Trophoblast cell (in vitro differentiated cells and primary cell): Measurements from ENCODE around the gene SYT15.
"Not testable (repeated sequence)": the region's sequence is repeated elsewhere in the genome, so short reads cannot be mapped to it uniquely, and the experiment has no call there.

Source experiments
- DNase-seq, 2 donors: peaks; one replicate each; pipeline ENCODE4 v3.0.0-alpha.2; 2016
- H2AFZ ChIP-seq: 2 replicates; pipeline ENCODE4 v1.6.1; 2013; ENCODE audit warnings: low read length, moderate library complexity, mild to moderate bottlenecking; ENCODE audit not compliant: insufficient read depth, poor library complexity
- H2AK5ac ChIP-seq: 2 replicates; pipeline ENCODE4 v1.6.1; 2013; ENCODE audit warnings: mild to moderate bottlenecking, low read length
- H2BK120ac ChIP-seq: 2 replicates; pipeline ENCODE4 v1.6.1; 2013; ENCODE audit warnings: low read length, mild to moderate bottlenecking, moderate library complexity; ENCODE audit not compliant: insufficient read depth, poor library complexity
- H2BK12ac ChIP-seq: 2 replicates; pipeline ENCODE4 v1.6.1; 2013; ENCODE audit warnings: mild to moderate bottlenecking, low read length, moderate library complexity
- H2BK5ac ChIP-seq: 2 replicates; pipeline ENCODE4 v1.6.1; 2013; ENCODE audit warnings: low read length, low read depth, moderate library complexity, mild to moderate bottlenecking; ENCODE audit not compliant: poor library complexity
- H3K14ac ChIP-seq: 2 replicates; pipeline ENCODE4 v1.6.1; 2013; ENCODE audit warnings: mild to moderate bottlenecking, low read length
- H3K18ac ChIP-seq: 2 replicates; pipeline ENCODE4 v1.6.1; 2013; ENCODE audit warnings: mild to moderate bottlenecking, low read length
- H3K23ac ChIP-seq: 2 replicates; pipeline ENCODE4 v1.6.1; 2013; ENCODE audit warnings: low read length
- H3K27ac ChIP-seq: 2 replicates; pipeline ENCODE4 v1.5.1; 2013; ENCODE audit warnings: low read depth, mild to moderate bottlenecking, inconsistent platforms, low read length, moderate library complexity
- H3K27me3 ChIP-seq: 2 replicates; pipeline ENCODE4 v1.6.1; 2013; ENCODE audit warnings: inconsistent platforms, mild to moderate bottlenecking, low read length, moderate library complexity; ENCODE audit not compliant: insufficient read depth
- H3K36me3 ChIP-seq, 2 experiments: 1 replicate in 1 of 2; 2 replicates in 1 of 2; pipeline ENCODE4 v1.6.1; 2013; ENCODE audit warnings: low read length in 2 of 2, mild to moderate bottlenecking in 2 of 2, moderate library complexity in 1 of 2; ENCODE audit not compliant: insufficient read depth in 2 of 2, control insufficient read depth in 1 of 2
- H3K4ac ChIP-seq: 2 replicates; pipeline ENCODE4 v1.6.1; 2013; ENCODE audit warnings: low read depth, mild to moderate bottlenecking, low read length, moderate library complexity
- H3K4me1 ChIP-seq, 2 experiments: 1 replicate in 1 of 2; 2 replicates in 1 of 2; pipeline ENCODE4 v1.6.1; 2013; ENCODE audit warnings: low read length in 2 of 2, mild to moderate bottlenecking in 2 of 2, moderate library complexity in 1 of 2; ENCODE audit not compliant: insufficient read depth in 2 of 2, control insufficient read depth in 1 of 2
- H3K4me2 ChIP-seq: 2 replicates; pipeline ENCODE4 v1.6.1; 2013; ENCODE audit warnings: inconsistent platforms, mild to moderate bottlenecking, low read length, moderate library complexity
- H3K4me3 ChIP-seq: 2 replicates; pipeline ENCODE4 v1.5.1; 2013; ENCODE audit warnings: mild to moderate bottlenecking, low read depth, low read length, inconsistent platforms
- H3K79me1 ChIP-seq: one replicate; pipeline ENCODE4 v1.6.1; 2013; ENCODE audit warnings: low read length
- H3K79me2 ChIP-seq: 2 replicates; pipeline ENCODE4 v1.6.1; 2013; ENCODE audit warnings: low read length, mild to moderate bottlenecking; ENCODE audit not compliant: control insufficient read depth, insufficient read depth, poor library complexity
- H3K9ac ChIP-seq: 2 replicates; pipeline ENCODE4 v1.6.1; 2013; ENCODE audit warnings: mild to moderate bottlenecking, low read length
- H3K9me3 ChIP-seq: 2 replicates; pipeline ENCODE4 v1.6.1; 2013; ENCODE audit warnings: low read depth, mild to moderate bottlenecking, control low read depth, inconsistent platforms, low read length; ENCODE audit not compliant: insufficient read depth
- H4K12ac ChIP-seq: 2 replicates; pipeline ENCODE4 v1.6.1; 2013; ENCODE audit warnings: low read depth, mild to moderate bottlenecking, low read length, moderate library complexity
- H4K8ac ChIP-seq: 2 replicates; pipeline ENCODE4 v1.6.1; 2013; ENCODE audit warnings: low read depth, mild to moderate bottlenecking, low read length, moderate library complexity
- H4K91ac ChIP-seq: one replicate; pipeline ENCODE4 v1.6.1; 2013; ENCODE audit warnings: low read depth, mild to moderate bottlenecking, low read length, moderate library complexity
- WGBS: extraction: QIAGEN DNeasy Blood & Tissue Kit; methylation state at CpG from one replicate; pipeline ENCODE4 v1.1.7; 2013; ENCODE audit warnings: missing lambda C conversion rate; ENCODE audit not compliant: insufficient read length, insufficient coverage; ENCODE audit errors: extremely low coverage; 5-methylcytosine and 5-hydroxymethylcytosine counted together

SYT15 gene

GRCh38 chr10:46617134-46617533 is 38.2 kb downstream of the SYT15 start:
- H2BK5ac ChIP-seq, H3K27me3 ChIP-seq, H3K4me3 ChIP-seq, H2BK12ac ChIP-seq, H4K91ac ChIP-seq, H3K36me3 ChIP-seq, H4K12ac ChIP-seq, DNase-seq, H4K8ac ChIP-seq, H3K9ac ChIP-seq, H2AFZ ChIP-seq, H3K4me2 ChIP-seq, H3K4ac ChIP-seq, H3K9me3 ChIP-seq, H2AK5ac ChIP-seq, H2BK120ac ChIP-seq, H3K79me2 ChIP-seq, H3K18ac ChIP-seq, H3K14ac ChIP-seq, H3K79me1 ChIP-seq, H3K27ac ChIP-seq, H3K4me1 ChIP-seq, H3K23ac ChIP-seq: not testable (repeated sequence)
- no CpG with 5 or more reads among the region's 4 CpGs for WGBS

- not testable (repeated sequence) for H4K8ac ChIP-seq, H3K4me1 ChIP-seq, H2BK5ac ChIP-seq, DNase-seq, H3K4ac ChIP-seq, H3K79me1 ChIP-seq, H3K18ac ChIP-seq, H3K27ac ChIP-seq, H3K14ac ChIP-seq, H3K36me3 ChIP-seq, H2BK12ac ChIP-seq, H3K9ac ChIP-seq, H3K23ac ChIP-seq, H2BK120ac ChIP-seq, H3K79me2 ChIP-seq, H3K4me2 ChIP-seq, H3K4me3 ChIP-seq, H4K12ac ChIP-seq, H2AFZ ChIP-seq, H4K91ac ChIP-seq, H2AK5ac ChIP-seq, H3K9me3 ChIP-seq, H3K27me3 ChIP-seq
- no CpG with 5 or more reads among the region's 3 CpGs for WGBS
Measured at GRCh38 chr10:46617913-46618312, 39.0 kb downstream of the SYT15 start.

GRCh38 chr10:46623899-46624654 is 45.1 kb downstream of the SYT15 start:
- H4K8ac ChIP-seq, H3K9ac ChIP-seq, H2AFZ ChIP-seq, H3K9me3 ChIP-seq, H3K79me2 ChIP-seq, H3K79me1 ChIP-seq, H3K14ac ChIP-seq, H2BK120ac ChIP-seq, H4K12ac ChIP-seq, H3K27me3 ChIP-seq, H2BK5ac ChIP-seq, H3K18ac ChIP-seq, H3K4me3 ChIP-seq, H3K27ac ChIP-seq, H3K36me3 ChIP-seq, H3K23ac ChIP-seq, DNase-seq, H3K4me2 ChIP-seq, H4K91ac ChIP-seq, H3K4ac ChIP-seq, H2AK5ac ChIP-seq, H2BK12ac ChIP-seq, H3K4me1 ChIP-seq: not testable (repeated sequence)
- WGBS = no CpG with 5 or more reads among the region's 8 CpGs

- H2BK5ac ChIP-seq, H2BK120ac ChIP-seq, H4K12ac ChIP-seq, H2BK12ac ChIP-seq, H3K9ac ChIP-seq, H3K4me2 ChIP-seq, H3K14ac ChIP-seq, H3K4me3 ChIP-seq, H4K91ac ChIP-seq, H3K79me1 ChIP-seq, H4K8ac ChIP-seq, DNase-seq, H2AK5ac ChIP-seq, H3K27me3 ChIP-seq, H3K9me3 ChIP-seq, H3K4ac ChIP-seq, H3K4me1 ChIP-seq, H2AFZ ChIP-seq, H3K23ac ChIP-seq, H3K27ac ChIP-seq, H3K79me2 ChIP-seq, H3K18ac ChIP-seq, H3K36me3 ChIP-seq: not testable (repeated sequence)
- no CpG with 5 or more reads among the region's 1 CpG for WGBS
Measured at GRCh38 chr10:46629805-46630204, 50.9 kb downstream of the SYT15 start.
